Measurements from ENCODE around the gene ZNF549. TPM values are rescaled to one million over a fixed set of nuclear protein-coding genes. Genes with fewer than 3 reads are reported as not detected.

ZNF549 gene
- total and polyA plus RNA-seq, 2 of the 13 experiments (the other 11 are each of a cell fraction or from before 2014, with no cell fraction given) = 2.8 to 6.4 TPM

GRCh38 chr19:57599377-57599760 is 72.2 kb downstream of the ZNF549 start:
- Histone ChIP-seq H3K9me3 (ENCODE audit: low read length) (no peaks in the 10 kb centered on the region), H3K4me3 (replicated peaks in 1 of 3; ENCODE audit: insufficient read depth in 1 of 3, low read depth in 2 of 3, low read length in 3 of 3) (peak overlapping the region; percentile 73 to 89 (median 80)), H3K9ac (ENCODE audit: insufficient read depth, low read depth, low read length) (peak overlapping the region; percentile 62; the same call in 1 of the 2 replicates), H3K36me3 (replicated peaks in 1 of 2; ENCODE audit: control insufficient read depth in 1 of 2, insufficient read depth in 2 of 2, low read length in 2 of 2) (no peaks in the 10 kb centered on the region; a peak in 1 of 5 replicates), H2AFZ (ENCODE audit: low read length) (peak overlapping the region; percentile 58), H3K4me1 (ENCODE audit: insufficient read depth, low read length) (peaks cover 19% of the 10 kb centered on the region), H3K79me2 (ENCODE audit: insufficient read depth, low read length) (peaks cover 6% of the 10 kb centered on the region), H3K4me2 (ENCODE audit: low read depth, low read length) (peak overlapping the region; percentile 89), H3K27ac (ENCODE audit: extremely low read length, insufficient read depth, low read length) (no peak overlapping the region), H3K27me3 (ENCODE audit: control insufficient read depth in 1 of 2, insufficient read depth in 2 of 2, low read length in 2 of 2) (no peaks in the 10 kb centered on the region), H4K20me1 (ENCODE audit: insufficient read depth, low read length) (no peaks in the 10 kb centered on the region)
- FAIRE-seq (no peak), ATAC-seq (no peak), DNase-seq (ENCODE audit: low spot score) (no peak)
- no TSS peak for BruUV-seq (replicated peaks)
- POLR2A ChIA-PET = no interaction called here
- CTCF ChIA-PET (ENCODE audit: low intra/inter-chr PET ratio, low total read pairs) = no interaction called here
- WGBS (ENCODE audit: low lambda C conversion rate) = 49% methylated on average over 8 of the region's 8 CpGs
- intact Hi-C loops (cut with micrococcal nuclease; ENCODE audit: unreplicated experiment) = loop anchor here (2.0 kb wide), 2 partner anchors 21 to 113 kb away; partner anchors contain the start of genes ZNF416 and ZNF419
- in situ Hi-C loops (cut with HindIII; ENCODE audit: extremely low pct_ligation_motif_present, low pct_unique_long_range_greater_than_20kb) = no loop called here
- TF ChIP-seq ZNF484 (CRISPR knock-in tag; IDR thresholded peaks at IDR 0.05; ENCODE audit: borderline replicate concordance, low read depth) (no peak), ZNF780A (CRISPR knock-in tag; IDR thresholded peaks at IDR 0.05) (peak; percentile 28; the same call in 1 of the 2 replicates), GZF1 (CRISPR knock-in tag; IDR thresholded peaks at IDR 0.05) (no peak), BORCS8-MEF2B (CRISPR knock-in tag; IDR thresholded peaks at IDR 0.05) (no peak), ZNF337 (CRISPR knock-in tag; IDR thresholded peaks at IDR 0.05; ENCODE audit: borderline replicate concordance, low read depth) (no peak), RFX3 (CRISPR knock-in tag; IDR thresholded peaks at IDR 0.05) (peak; percentile 37; the same call in 1 of the 2 replicates), CCDC6 (CRISPR knock-in tag; IDR thresholded peaks at IDR 0.05) (0 out of 2 replicates have a peak, but pooled peaks have one; percentile 7), SETDB1 (CRISPR knock-in tag; IDR thresholded peaks at IDR 0.05; ENCODE audit: borderline replicate concordance) (no peak), ZNF589 (CRISPR knock-in tag; conservative IDR thresholded peaks at IDR 0.05) (0 out of 2 replicates have a peak, but pooled peaks have one; percentile 27), ZNF710 (CRISPR knock-in tag; IDR thresholded peaks at IDR 0.05; ENCODE audit: borderline replicate concordance) (no peak), ZNF629 (CRISPR knock-in tag; conservative IDR thresholded peaks at IDR 0.05) (no peak), FOXK1 (CRISPR knock-in tag; IDR thresholded peaks at IDR 0.05; ENCODE audit: borderline replicate concordance, low read depth) (no peak), ZC3H13 (CRISPR knock-in tag; IDR thresholded peaks at IDR 0.05) (0 out of 2 replicates have a peak, but pooled peaks have one; percentile 54), NR3C1 (CRISPR knock-in tag; IDR thresholded peaks at IDR 0.05) (no peak), ZNF12 (CRISPR knock-in tag; IDR thresholded peaks at IDR 0.05) (no peak), ZNF431 (CRISPR knock-in tag; IDR thresholded peaks at IDR 0.05; ENCODE audit: borderline replicate concordance, low read depth) (no peak), LRRFIP1 (CRISPR knock-in tag; conservative IDR thresholded peaks at IDR 0.05) (no peak), HOMEZ (CRISPR knock-in tag; IDR thresholded peaks at IDR 0.05; ENCODE audit: low read depth) (no peak), HMG20B (CRISPR knock-in tag; conservative IDR thresholded peaks at IDR 0.05) (no peak), CCAR2 (optimal IDR thresholded peaks at IDR 0.05; ENCODE audit: low read depth, low read length) (no peak), ATF1 (CRISPR knock-in tag; IDR thresholded peaks at IDR 0.05) (0 out of 2 replicates have a peak, but pooled peaks have one; percentile 8)

Data from HepG2 (cell line).